Endothelial cell of umbilical vein (primary cell): ENCODE measurements around the gene KRTAP1-3. TPM values are rescaled to one million over a fixed set of nuclear protein-coding genes. Genes with fewer than 3 reads are reported as not detected.

Experiments
- BruUV-seq: library from RNA; stranded (reverse); fragments of 400-500 nt; replicated peaks from 2 replicates; lab custom pipeline; 2021; lab: Mats Ljungman, UMichigan
- CTCF ChIA-PET: fragments of 300-600, 350-600 bp; sonication (Branson Sonifier 250); formaldehyde crosslinking; loops from one replicate; lab custom pipeline; 2021; ENCODE audit warnings: antibody characterized with exemption, inconsistent platforms; lab: Charles Lee
- POLR2A ChIA-PET: fragments of 300-600, 350-600 bp; sonication (Branson Sonifier 250); formaldehyde crosslinking; loops from one replicate; lab custom pipeline; 2021; ENCODE audit warnings: antibody characterized with exemption, inconsistent platforms; lab: Charles Lee
- DNase-seq: peaks from one replicate; pipeline ENCODE4 v3.0.0-alpha.2; 2011; ENCODE audit warnings: low read depth, low spot score
- FAIRE-seq: peaks from 2 replicates; lab custom pipeline; 2011; peaks lifted over from hg19 to GRCh38; lab: Jason Lieb, UNC
- H2AFZ ChIP-seq: 2 replicates; pipeline ENCODE4 v1.6.0; 2012; ENCODE audit warnings: low read depth, low read length, control low read depth, inconsistent platforms
- H3K27ac ChIP-seq: 2 replicates; pipeline ENCODE4 v1.5.1; 2011; ENCODE audit warnings: low read depth, mild to moderate bottlenecking, control low read depth, low read length, moderate library complexity; ENCODE audit not compliant: insufficient read depth
- H3K27me3 ChIP-seq, 2 experiments: 2 replicates each; pipeline versions ENCODE4 v1.6.0 to v1.6.1; 2011; ENCODE audit warnings: low read length in 2 of 2, mixed read lengths in 1 of 2; ENCODE audit not compliant: control insufficient read depth in 2 of 2, insufficient read depth in 2 of 2
- H3K36me3 ChIP-seq, 2 experiments: 2 replicates in 1 of 2; 3 replicates in 1 of 2; pipeline ENCODE4 v1.5.1; 2011; ENCODE audit warnings: low read length in 2 of 2, mild to moderate bottlenecking in 1 of 2, moderate library complexity in 1 of 2; ENCODE audit not compliant: control insufficient read depth in 2 of 2, insufficient read depth in 2 of 2; ENCODE audit errors: extremely low read depth in 1 of 2
- H3K4me1 ChIP-seq: 3 replicates; pipeline ENCODE4 v1.5.1; 2011; ENCODE audit warnings: mild to moderate bottlenecking, low read length; ENCODE audit not compliant: control insufficient read depth, insufficient read depth; ENCODE audit errors: extremely low read depth
- H3K4me2 ChIP-seq: 2 replicates; pipeline ENCODE4 v1.6.1; 2011; ENCODE audit warnings: low read length, control low read depth, mixed read lengths; ENCODE audit not compliant: insufficient read depth
- H3K4me3 ChIP-seq, 3 experiments: fragments of 200-600 bp in 1 of 3; sonication (generic), shearing (Covaris generic) in 1 of 3; replicated peaks in 1 of 3; 2 replicates each; pipeline ENCODE4 v1.5.1; 2011 to 2016; ENCODE audit warnings: control low read depth in 3 of 3, low read length in 3 of 3, mild to moderate bottlenecking in 2 of 3, inconsistent platforms in 1 of 3, low read depth in 1 of 3, moderate library complexity in 1 of 3; ENCODE audit not compliant: insufficient read depth in 1 of 3
- H3K79me2 ChIP-seq: 2 replicates; pipeline ENCODE4 v1.6.0; 2012; ENCODE audit warnings: low read length, inconsistent platforms; ENCODE audit not compliant: control insufficient read depth, insufficient read depth
- H3K9ac ChIP-seq: replicated peaks from 2 replicates; pipeline ENCODE3; 2011; ENCODE audit warnings: low read length, control low read depth; ENCODE audit not compliant: insufficient read depth; ENCODE audit errors: extremely low read depth
- H3K9me1 ChIP-seq: replicated peaks from 3 replicates; pipeline ENCODE4 v1.6.0; 2011; ENCODE audit warnings: mild to moderate bottlenecking, low read length; ENCODE audit not compliant: control insufficient read depth, insufficient read depth; ENCODE audit errors: extremely low read depth
- H3K9me3 ChIP-seq: replicated peaks from 2 replicates; pipeline ENCODE4 v1.5.1; 2012; ENCODE audit warnings: low read length, inconsistent platforms; ENCODE audit not compliant: control insufficient read depth, insufficient read depth
- H4K20me1 ChIP-seq: replicated peaks from 2 replicates; pipeline ENCODE3; 2011; ENCODE audit warnings: mild to moderate bottlenecking, low read length; ENCODE audit not compliant: control insufficient read depth, insufficient read depth; ENCODE audit errors: extremely low read depth
- EZH2 ChIP-seq: IDR thresholded peaks from 2 replicates; pipeline ENCODE4 v1.6.1; 2012; ENCODE audit warnings: borderline replicate concordance, low read depth, mild to moderate bottlenecking, moderate library complexity, low read length, inconsistent platforms; ENCODE audit not compliant: severe bottlenecking
- FOS ChIP-seq: IDR thresholded peaks from 2 replicates; pipeline ENCODE4 v1.6.1; 2011; ENCODE audit warnings: mild to moderate bottlenecking, low read length, moderate library complexity, borderline replicate concordance; ENCODE audit not compliant: insufficient read depth
- GATA2 ChIP-seq: IDR thresholded peaks from 2 replicates; pipeline ENCODE4 v1.7.0; 2011; ENCODE audit warnings: low read depth, mild to moderate bottlenecking, moderate library complexity, mixed read lengths, low read length; ENCODE audit not compliant: insufficient read length, insufficient read depth
- JUN ChIP-seq: IDR thresholded peaks from 2 replicates; pipeline ENCODE4 v1.6.1; 2011; ENCODE audit warnings: borderline replicate concordance, low read depth; ENCODE audit not compliant: insufficient read length, insufficient read depth
- dilution Hi-C: fragments of 300-500 bp; cut with MboI; formaldehyde crosslinking; loops from one replicate; pipeline ENCODE4 v1.15.0; 2019; ENCODE audit warnings: low sequenced_read_pairs; ENCODE audit not compliant: extremely low pct_ligation_motif_present
- intact Hi-C: fragments of 100-400 bp; cut with micrococcal nuclease; formaldehyde crosslinking; loops from one replicate; pipeline ENCODE4 v1.10.0; 2022
- polyA plus RNA-seq, 4 experiments: library from polyadenylated mRNA; depleted of rRNA in 3 of 4; stranded (reverse) in 3 of 4; unstranded in 1 of 4; fragments of >200 nt; gene quantifications; 2 replicates each; pipeline versions ENCODE4 v1.2.1 to v1.2.3, GENCODE V29; 2011 to 2012; ENCODE audit warnings: missing spikeins in 1 of 4
- small RNA-seq: library from RNA; depleted of rRNA; stranded (forward); fragments of <200 nt; gene quantifications from one replicate; pipeline ENCODE3, GENCODE V24; 2012; ENCODE audit warnings: low replicate concordance, low read depth; ENCODE audit not compliant: insufficient read depth, insufficient read length
- total RNA-seq: library from RNA; stranded (reverse); gene quantifications from 2 replicates; pipeline ENCODE4 v1.2.3, GENCODE V29; 2021
- TF ChIP-seq, protein P1 (sequence below): IDR thresholded peaks from 2 replicates; pipeline ENCODE4 v1.6.1; 2011; ENCODE audit not compliant: insufficient read depth, insufficient read length
- TF ChIP-seq, protein P2 (sequence below), 2 donors: IDR thresholded peaks; 1 replicate in 1 of 2; 2 replicates in 1 of 2; pipeline ENCODE4 v1.5.1; 2011; ENCODE audit warnings: low read length in 2 of 2, mild to moderate bottlenecking in 2 of 2, moderate library complexity in 2 of 2, control low read depth in 1 of 2, inconsistent platforms in 1 of 2, low read depth in 1 of 2; ENCODE audit not compliant: insufficient read depth in 1 of 2; ENCODE audit errors: extremely low read depth in 1 of 2

Gene KRTAP1-3
- total and polyA plus RNA-seq, 2 donors (not counting 3 experiments of a cell fraction or from before 2014, with no cell fraction given) = not detected

DNA sequence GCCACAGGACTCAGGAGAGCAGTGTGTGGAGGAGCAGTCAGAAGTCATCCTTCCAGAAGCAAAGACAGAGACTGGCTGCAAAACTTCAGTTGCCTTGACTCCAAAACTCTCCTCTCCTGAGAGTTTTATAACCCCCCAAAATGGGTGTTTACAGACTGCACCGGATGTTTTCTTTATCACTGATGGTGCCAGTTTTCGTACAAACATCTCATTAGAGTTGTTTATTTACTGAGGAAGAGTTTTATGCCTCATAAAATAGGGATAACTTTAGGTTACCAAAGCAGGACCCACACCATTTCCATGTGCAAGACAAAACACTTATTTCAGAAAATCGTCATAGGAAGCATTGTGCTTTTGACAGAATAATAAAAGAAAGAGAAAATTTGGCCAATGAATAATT, 50.4 kb downstream of the KRTAP1-3 start, which contains the start of gene KRT40:
TSS of gene KRT40 (minus strand) at position 101 of the 400 bp plus-strand sequence. CDS start at position 48, 53 bp downstream.
- ChIA-PET CTCF (no interaction called here), POLR2A (no interaction called here)
- intact Hi-C loops (no loop called here), dilution Hi-C loops (no loop called here)
- no peak within 1 kb of the TSS for H3K4me3 ChIP-seq
- FAIRE-seq (no peak), DNase-seq (no peak)
- H4K20me1 ChIP-seq = no peaks in the 10 kb centered on the region
- no peaks in the 10 kb centered on the region for H3K79me2 ChIP-seq
- no peak within 1 kb of the TSS for H3K27ac ChIP-seq
- no TSS peak for BruUV-seq
- no peak within 1 kb of the TSS for H3K9ac ChIP-seq
- H2AFZ ChIP-seq = no peak within 1 kb of the TSS
- TF ChIP-seq, protein P1, sequence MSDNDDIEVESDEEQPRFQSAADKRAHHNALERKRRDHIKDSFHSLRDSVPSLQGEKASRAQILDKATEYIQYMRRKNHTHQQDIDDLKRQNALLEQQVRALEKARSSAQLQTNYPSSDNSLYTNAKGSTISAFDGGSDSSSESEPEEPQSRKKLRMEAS = no peak
- TF ChIP-seq FOS = no peak
- TF ChIP-seq GATA2 = no peak
- no peak for TF ChIP-seq JUN
- no peak for TF ChIP-seq EZH2
- TF ChIP-seq, protein P2, sequence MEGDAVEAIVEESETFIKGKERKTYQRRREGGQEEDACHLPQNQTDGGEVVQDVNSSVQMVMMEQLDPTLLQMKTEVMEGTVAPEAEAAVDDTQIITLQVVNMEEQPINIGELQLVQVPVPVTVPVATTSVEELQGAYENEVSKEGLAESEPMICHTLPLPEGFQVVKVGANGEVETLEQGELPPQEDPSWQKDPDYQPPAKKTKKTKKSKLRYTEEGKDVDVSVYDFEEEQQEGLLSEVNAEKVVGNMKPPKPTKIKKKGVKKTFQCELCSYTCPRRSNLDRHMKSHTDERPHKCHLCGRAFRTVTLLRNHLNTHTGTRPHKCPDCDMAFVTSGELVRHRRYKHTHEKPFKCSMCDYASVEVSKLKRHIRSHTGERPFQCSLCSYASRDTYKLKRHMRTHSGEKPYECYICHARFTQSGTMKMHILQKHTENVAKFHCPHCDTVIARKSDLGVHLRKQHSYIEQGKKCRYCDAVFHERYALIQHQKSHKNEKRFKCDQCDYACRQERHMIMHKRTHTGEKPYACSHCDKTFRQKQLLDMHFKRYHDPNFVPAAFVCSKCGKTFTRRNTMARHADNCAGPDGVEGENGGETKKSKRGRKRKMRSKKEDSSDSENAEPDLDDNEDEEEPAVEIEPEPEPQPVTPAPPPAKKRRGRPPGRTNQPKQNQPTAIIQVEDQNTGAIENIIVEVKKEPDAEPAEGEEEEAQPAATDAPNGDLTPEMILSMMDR (IDR thresholded peaks at IDR 0.05; ENCODE audit: extremely low read depth in 1 of 2, insufficient read depth in 1 of 2, low read depth in 1 of 2, low read length in 2 of 2) = no peak
- no peaks in the 10 kb centered on the region for H3K9me1 ChIP-seq
- H3K9me3 ChIP-seq = no peaks in the 10 kb centered on the region
- no peaks in the 10 kb centered on the region for H3K36me3 ChIP-seq
- H3K27me3 ChIP-seq = peaks cover 0 to 4% of the 10 kb centered on the region in 2 experiments
- no peaks in the 10 kb centered on the region for H3K4me1 ChIP-seq
- no peak within 1 kb of the TSS for H3K4me2 ChIP-seq

Small RNA genes lying within 50 kb of the gene (small RNA-seq; reads per million reads assigned to genes)
- not detected for gene KRTAP3-4P

Other genes with a start within 250 kb of the KRTAP1-3 start
Only the 30 nearest of the 37 such genes appear.
- gene KRT12, start 167.7 kb downstream of the KRTAP1-3 start, total RNA-seq = not detected in 2 replicates
- not detected in 2 replicates for gene KRT12, start 167.7 kb downstream of the KRTAP1-3 start, polyA plus RNA-seq
- gene KRT20, start 149.6 kb downstream of the KRTAP1-3 start, total RNA-seq = not detected in 2 replicates
- not detected in 2 replicates for gene KRT20, start 149.6 kb downstream of the KRTAP1-3 start, polyA plus RNA-seq
- gene KRT23, start 97.2 kb downstream of the KRTAP1-3 start, total RNA-seq = not detected in 2 replicates
- gene KRT23, start 97.2 kb downstream of the KRTAP1-3 start, polyA plus RNA-seq = not detected in 2 replicates
- gene KRT39, start 67.9 kb downstream of the KRTAP1-3 start, total RNA-seq = not detected in 2 replicates
- gene KRT39, start 67.9 kb downstream of the KRTAP1-3 start, polyA plus RNA-seq = not detected in 2 replicates
- not detected in 2 replicates for gene KRT40, start 50.5 kb downstream of the KRTAP1-3 start, total RNA-seq
- not detected in 2 replicates for gene KRT40, start 50.5 kb downstream of the KRTAP1-3 start, polyA plus RNA-seq
- not detected in 2 replicates for gene KRTAP3-3, start 40.7 kb downstream of the KRTAP1-3 start, total RNA-seq
- gene KRTAP3-3, start 40.7 kb downstream of the KRTAP1-3 start, polyA plus RNA-seq = not detected in 2 replicates
- gene KRTAP3-2, start 35.0 kb downstream of the KRTAP1-3 start, total RNA-seq = not detected in 2 replicates
- not detected in 2 replicates for gene KRTAP3-2, start 35.0 kb downstream of the KRTAP1-3 start, polyA plus RNA-seq
- not detected in 2 replicates for gene KRTAP3-1, start 25.7 kb downstream of the KRTAP1-3 start, total RNA-seq
- gene KRTAP3-1, start 25.7 kb downstream of the KRTAP1-3 start, polyA plus RNA-seq = not detected in 2 replicates
- gene KRTAP1-5, start 7.7 kb downstream of the KRTAP1-3 start, total RNA-seq = not detected in 2 replicates
- not detected in 2 replicates for gene KRTAP1-5, start 7.7 kb downstream of the KRTAP1-3 start, polyA plus RNA-seq
- gene KRTAP1-4, start 4.7 kb downstream of the KRTAP1-3 start, total RNA-seq = not detected in 2 replicates
- gene KRTAP1-4, start 4.7 kb downstream of the KRTAP1-3 start, polyA plus RNA-seq = not detected in 2 replicates
- not detected in 2 replicates for gene KRTAP1-1, start 6.6 kb upstream of the KRTAP1-3 start, total RNA-seq
- not detected in 2 replicates for gene KRTAP1-1, start 6.6 kb upstream of the KRTAP1-3 start, polyA plus RNA-seq
- gene KRTAP2-1, start 12.4 kb upstream of the KRTAP1-3 start, total RNA-seq = not detected in 2 replicates
- not detected in 2 replicates for gene KRTAP2-1, start 12.4 kb upstream of the KRTAP1-3 start, polyA plus RNA-seq
- not detected in 2 replicates for gene KRTAP2-2, start 20.4 kb upstream of the KRTAP1-3 start, total RNA-seq
- gene KRTAP2-2, start 20.4 kb upstream of the KRTAP1-3 start, polyA plus RNA-seq = not detected in 2 replicates
- gene KRTAP2-3, start 25.2 kb upstream of the KRTAP1-3 start, total RNA-seq = not detected in 2 replicates
- not detected in 2 replicates for gene KRTAP2-3, start 25.2 kb upstream of the KRTAP1-3 start, polyA plus RNA-seq
- gene KRTAP2-4, start 31.0 kb upstream of the KRTAP1-3 start, total RNA-seq = not detected in 2 replicates
- gene KRTAP2-4, start 31.0 kb upstream of the KRTAP1-3 start, polyA plus RNA-seq = not detected in 2 replicates
- gene KRTAP4-7, start 49.3 kb upstream of the KRTAP1-3 start, total RNA-seq = not detected in 2 replicates
- gene KRTAP4-7, start 49.3 kb upstream of the KRTAP1-3 start, polyA plus RNA-seq = not detected in 2 replicates
- not detected in 2 replicates for gene KRTAP4-8, start 63.3 kb upstream of the KRTAP1-3 start, total RNA-seq
- not detected in 2 replicates for gene KRTAP4-8, start 63.3 kb upstream of the KRTAP1-3 start, polyA plus RNA-seq
- not detected in 2 replicates for gene KRTAP4-16, start 67.3 kb upstream of the KRTAP1-3 start, total RNA-seq
- gene KRTAP4-16, start 67.3 kb upstream of the KRTAP1-3 start, polyA plus RNA-seq = not detected in 2 replicates
- gene KRTAP4-9, start 70.5 kb upstream of the KRTAP1-3 start, total RNA-seq = not detected in 2 replicates
- not detected in 2 replicates for gene KRTAP4-9, start 70.5 kb upstream of the KRTAP1-3 start, polyA plus RNA-seq
- not detected in 2 replicates for gene KRTAP4-11, start 83.5 kb upstream of the KRTAP1-3 start, total RNA-seq
- not detected in 2 replicates for gene KRTAP4-11, start 83.5 kb upstream of the KRTAP1-3 start, polyA plus RNA-seq
- gene KRTAP4-12, start 89.3 kb upstream of the KRTAP1-3 start, total RNA-seq = not detected in 2 replicates
- not detected in 2 replicates for gene KRTAP4-12, start 89.3 kb upstream of the KRTAP1-3 start, polyA plus RNA-seq
- not detected in 2 replicates for gene KRTAP4-6, start 105.7 kb upstream of the KRTAP1-3 start, total RNA-seq
- gene KRTAP4-6, start 105.7 kb upstream of the KRTAP1-3 start, polyA plus RNA-seq = not detected in 2 replicates
- not detected in 2 replicates for gene KRTAP4-5, start 115.0 kb upstream of the KRTAP1-3 start, total RNA-seq
- gene KRTAP4-5, start 115.0 kb upstream of the KRTAP1-3 start, polyA plus RNA-seq = not detected in 2 replicates
- not detected in 2 replicates for gene KRTAP4-4, start 125.9 kb upstream of the KRTAP1-3 start, total RNA-seq
- not detected in 2 replicates for gene KRTAP4-4, start 125.9 kb upstream of the KRTAP1-3 start, polyA plus RNA-seq
- not detected in 2 replicates for gene KRTAP4-3, start 133.3 kb upstream of the KRTAP1-3 start, total RNA-seq
- gene KRTAP4-3, start 133.3 kb upstream of the KRTAP1-3 start, polyA plus RNA-seq = not detected in 2 replicates
- not detected in 2 replicates for gene KRTAP4-2, start 143.3 kb upstream of the KRTAP1-3 start, total RNA-seq
- gene KRTAP4-2, start 143.3 kb upstream of the KRTAP1-3 start, polyA plus RNA-seq = not detected in 2 replicates
- not detected in 2 replicates for gene KRTAP4-1, start 150.0 kb upstream of the KRTAP1-3 start, total RNA-seq
- gene KRTAP4-1, start 150.0 kb upstream of the KRTAP1-3 start, polyA plus RNA-seq = not detected in 2 replicates
- gene KRTAP9-1, start 155.0 kb upstream of the KRTAP1-3 start, total RNA-seq = not detected in 2 replicates
- gene KRTAP9-1, start 155.0 kb upstream of the KRTAP1-3 start, polyA plus RNA-seq = not detected in 2 replicates
- gene KRTAP9-2, start 191.8 kb upstream of the KRTAP1-3 start, total RNA-seq = not detected in 2 replicates
- gene KRTAP9-2, start 191.8 kb upstream of the KRTAP1-3 start, polyA plus RNA-seq = not detected in 2 replicates
- not detected in 2 replicates for gene KRTAP9-3, start 197.6 kb upstream of the KRTAP1-3 start, total RNA-seq
- not detected in 2 replicates for gene KRTAP9-3, start 197.6 kb upstream of the KRTAP1-3 start, polyA plus RNA-seq